ENCODE results near the gene EEF1G. TPM values are rescaled to one million over a fixed set of nuclear protein-coding genes. Genes with fewer than 3 reads are reported as not detected.

Gene EEF1G
- total and polyA plus RNA-seq, 2 of the 13 experiments (the other 11 are each of a cell fraction or from before 2014, with no cell fraction given), result 1,787 to 2,144 TPM

DNA sequence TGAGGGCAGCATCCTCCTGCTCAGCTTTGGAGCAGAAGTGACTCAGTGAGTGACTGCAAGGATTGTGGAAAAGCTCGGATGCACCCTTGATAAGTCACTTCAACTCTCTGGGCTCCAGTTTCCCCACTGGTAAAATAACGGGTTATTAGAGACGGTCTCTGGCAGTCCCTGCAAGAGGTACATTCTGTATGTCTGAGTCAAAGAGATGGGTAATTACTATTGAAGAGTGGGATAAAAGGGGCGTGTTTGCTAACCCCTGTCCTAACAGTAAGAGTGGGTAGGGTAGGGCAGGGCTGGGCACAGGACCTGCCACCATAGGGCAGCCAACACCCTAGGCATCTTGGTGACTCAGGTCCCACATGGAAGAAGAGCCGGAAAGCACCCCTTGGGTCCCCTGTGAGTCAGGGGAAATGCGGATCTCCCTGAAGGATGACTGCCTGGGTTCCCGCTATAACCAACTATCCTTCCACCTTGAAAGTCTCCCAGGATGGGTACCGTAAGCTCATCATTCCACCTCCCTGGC lies 19.8 kb downstream of the EEF1G start:
- H4K20me1 ChIP-seq (ENCODE audit: insufficient read depth, low read length), result no peaks in the 10 kb centered on the region
- 58% methylated on average over 6 of the region's 8 CpGs for WGBS (ENCODE audit: low lambda C conversion rate)
- ATAC-seq, result peak; percentile 1; the same call in 2 of the 3 replicates
- H3K9me3 ChIP-seq (ENCODE audit: low read length), result no peaks in the 10 kb centered on the region
- peaks cover 2 to 8% of the 10 kb centered on the region in 2 experiments; a peak in 3 of 5 replicates for H3K36me3 ChIP-seq (replicated peaks in 1 of 2; ENCODE audit: control insufficient read depth in 1 of 2, insufficient read depth in 2 of 2, low read length in 2 of 2)
- TF ChIP-seq ADNP (CRISPR knock-in tag; IDR thresholded peaks at IDR 0.05), result no peak
- TF ChIP-seq ZNF788 (CRISPR knock-in tag; IDR thresholded peaks at IDR 0.05; ENCODE audit: borderline replicate concordance), result 0 out of 2 replicates have a peak, but pooled peaks have one; percentile 16
- no TSS peak for BruUV-seq (replicated peaks)
- FAIRE-seq, result no peak
- no peaks in the 10 kb centered on the region for H3K27me3 ChIP-seq (ENCODE audit: control insufficient read depth in 1 of 2, insufficient read depth in 2 of 2, low read length in 2 of 2)
- DNase-seq (ENCODE audit: low spot score), result no peak
- H2AFZ ChIP-seq (ENCODE audit: low read length), result no peak overlapping the region
- intact Hi-C loops (cut with micrococcal nuclease; ENCODE audit: unreplicated experiment) (no loop called here), in situ Hi-C loops (cut with HindIII; ENCODE audit: extremely low pct_ligation_motif_present, low pct_unique_long_range_greater_than_20kb) (loop anchor here (5.0 kb wide), 1 partner anchor 132 kb away; no protein-coding TSS in a partner anchor)
- CTCF ChIA-PET (ENCODE audit: low intra/inter-chr PET ratio, low total read pairs), result no interaction called here
- H3K9ac ChIP-seq (ENCODE audit: insufficient read depth, low read depth, low read length), result peak overlapping the region; percentile 80
- no peak overlapping the region for H3K4me3 ChIP-seq (replicated peaks in 1 of 3; ENCODE audit: insufficient read depth in 1 of 3, low read depth in 2 of 3, low read length in 3 of 3)
- POLR2A ChIA-PET, result interaction anchor here (1.1 to 4.5 kb wide), 7 partner anchors 10 to 129 kb away, joined by 3 to 23 read pairs (median 6); partner anchors contain the start of genes C11orf98, CSKMT, EEF1G and LBHD1
- H3K4me2 ChIP-seq (ENCODE audit: low read depth, low read length), result peak overlapping the region; percentile 84
- peaks cover 93% of the 10 kb centered on the region for H3K4me1 ChIP-seq (ENCODE audit: insufficient read depth, low read length)
- peak overlapping the region; percentile 82 for H3K27ac ChIP-seq (ENCODE audit: extremely low read length, insufficient read depth, low read length)
- no peaks in the 10 kb centered on the region for H3K79me2 ChIP-seq (ENCODE audit: insufficient read depth, low read length)

GRCh38 chr11:62553080-62553838 lies 20.4 kb downstream of the EEF1G start:
- intact Hi-C loops (cut with micrococcal nuclease; ENCODE audit: unreplicated experiment), result no loop called here
- in situ Hi-C loops (cut with HindIII; ENCODE audit: extremely low pct_ligation_motif_present, low pct_unique_long_range_greater_than_20kb), result loop anchor here (5.0 kb wide), 1 partner anchor 131 kb away; no protein-coding TSS in a partner anchor
- peaks cover 99% of the 10 kb centered on the region for H3K4me1 ChIP-seq (ENCODE audit: insufficient read depth, low read length)
- peak; percentile 55 for ATAC-seq
- H3K36me3 ChIP-seq (replicated peaks in 1 of 2; ENCODE audit: control insufficient read depth in 1 of 2, insufficient read depth in 2 of 2, low read length in 2 of 2), result 0 out of 5 replicates have a peak, but pooled peaks cover 0 to 4% of the 10 kb centered on the region in 2 experiments
- peak overlapping the region; percentile 90 for H2AFZ ChIP-seq (ENCODE audit: low read length)
- peak overlapping the region; percentile 80 for H3K9ac ChIP-seq (ENCODE audit: insufficient read depth, low read depth, low read length)
- H3K27ac ChIP-seq (ENCODE audit: extremely low read length, insufficient read depth, low read length), result peak overlapping the region; percentile 82
- peak overlapping the region in 2 of 3 experiments; percentile 31 to 65; a peak in 5 of 6 replicates for H3K4me3 ChIP-seq (replicated peaks in 1 of 3; ENCODE audit: insufficient read depth in 1 of 3, low read depth in 2 of 3, low read length in 3 of 3)
- no peaks in the 10 kb centered on the region for H3K79me2 ChIP-seq (ENCODE audit: insufficient read depth, low read length)
- no TSS peak for BruUV-seq (replicated peaks)
- ChIA-PET CTCF (ENCODE audit: low intra/inter-chr PET ratio, low total read pairs) (no interaction called here), POLR2A (interaction anchor here (0.7 to 4.5 kb wide), 8 partner anchors 21 to 288 kb away, joined by 3 to 23 read pairs (median 4); partner anchors contain the start of genes C11orf98, CSKMT, EEF1G and LBHD1)
- WGBS (ENCODE audit: low lambda C conversion rate), result 9% methylated on average over 15 of the region's 15 CpGs
- no peaks in the 10 kb centered on the region for H3K27me3 ChIP-seq (ENCODE audit: control insufficient read depth in 1 of 2, insufficient read depth in 2 of 2, low read length in 2 of 2)
- H3K4me2 ChIP-seq (ENCODE audit: low read depth, low read length), result peak overlapping the region; percentile 84
- no peaks in the 10 kb centered on the region for H3K9me3 ChIP-seq (ENCODE audit: low read length)
- FAIRE-seq, result no peak
- DNase-seq (ENCODE audit: low spot score), result no peak
- no peaks in the 10 kb centered on the region for H4K20me1 ChIP-seq (ENCODE audit: insufficient read depth, low read length)
- TF ChIP-seq FOSL1 (CRISPR knock-in tag; IDR thresholded peaks at IDR 0.05; ENCODE audit: borderline replicate concordance) (0 out of 2 replicates have a peak, but pooled peaks have one; percentile 13), ZNF432 (CRISPR knock-in tag; IDR thresholded peaks at IDR 0.05; ENCODE audit: borderline replicate concordance) (no peak), ZNF446 (CRISPR knock-in tag; IDR thresholded peaks at IDR 0.05) (no peak), ZNF639 (CRISPR knock-in tag; conservative IDR thresholded peaks at IDR 0.05) (no peak), ZNF282 (IDR thresholded peaks at IDR 0.05; ENCODE audit: partially characterized antibody) (no peak), ZIK1 (CRISPR knock-in tag; IDR thresholded peaks at IDR 0.05; ENCODE audit: borderline replicate concordance, low read depth) (no peak), CBFB (CRISPR knock-in tag; IDR thresholded peaks at IDR 0.05) (no peak), ZBTB8A (CRISPR knock-in tag; IDR thresholded peaks at IDR 0.05; ENCODE audit: borderline replicate concordance, low read depth) (no peak), SETDB1 (CRISPR knock-in tag; IDR thresholded peaks at IDR 0.05; ENCODE audit: borderline replicate concordance) (no peak), EP300 (IDR thresholded peaks at IDR 0.05; ENCODE audit: low read depth in 2 of 2, low read length in 2 of 2) (peak in 1 of 2 experiments; percentile 71; a peak in 2 of 4 replicates), EP300 (CRISPR knock-in tag; IDR thresholded peaks at IDR 0.05; ENCODE audit: borderline replicate concordance) (no peak), SOX5 (CRISPR knock-in tag; IDR thresholded peaks at IDR 0.05; ENCODE audit: borderline replicate concordance) (no peak), SP5 (CRISPR knock-in tag; IDR thresholded peaks at IDR 0.05; ENCODE audit: borderline replicate concordance, low read depth) (no peak), KMT2B (CRISPR knock-in tag; IDR thresholded peaks at IDR 0.05) (no peak)

Measured in HepG2 (cell line).